ENCODE measurements around the gene HPCA.

The HPCA gene

GRCh38 chr1:32895325-32896215 lies 9.3 kb downstream of the HPCA start:
- H3K27ac ChIP-seq (ENCODE audit: low read depth, low read length), result no peak overlapping the region
- peaks cover 27 to 28% of the 10 kb centered on the region in 2 experiments for H3K36me3 ChIP-seq (ENCODE audit: control insufficient read depth in 1 of 2, insufficient read depth in 2 of 2, low read length in 2 of 2)
- no peak overlapping the region for H2BK12ac ChIP-seq (ENCODE audit: low read length)
- peaks cover 31 to 43% of the 10 kb centered on the region in 2 experiments for H3K4me1 ChIP-seq (ENCODE audit: control insufficient read depth in 1 of 2, insufficient read depth in 2 of 2, low read length in 2 of 2)
- no peak overlapping the region for H3K9ac ChIP-seq (ENCODE audit: low read length)
- no peak overlapping the region for H3K4me2 ChIP-seq (ENCODE audit: low read length)
- peaks cover 3% of the 10 kb centered on the region for H3K9me3 ChIP-seq (ENCODE audit: insufficient read depth, low read depth, low read length)
- H3K79me1 ChIP-seq (ENCODE audit: low read length), result peaks cover 12% of the 10 kb centered on the region
- no peak overlapping the region for H2BK5ac ChIP-seq (ENCODE audit: low read depth, low read length, poor library complexity)
- H4K8ac ChIP-seq (ENCODE audit: low read depth, low read length), result no peak overlapping the region
- H3K14ac ChIP-seq (ENCODE audit: low read length), result no peak overlapping the region
- DNase-seq, result no peak
- peaks cover 5% of the 10 kb centered on the region for H3K79me2 ChIP-seq (ENCODE audit: control insufficient read depth, insufficient read depth, low read length, poor library complexity)
- no peak overlapping the region for H2AFZ ChIP-seq (ENCODE audit: insufficient read depth, low read length, poor library complexity)
- H3K18ac ChIP-seq (ENCODE audit: low read length), result no peak overlapping the region
- H3K4me3 ChIP-seq (ENCODE audit: low read depth, low read length), result no peak overlapping the region
- no peak overlapping the region for H3K4ac ChIP-seq (ENCODE audit: low read depth, low read length)
- no peak overlapping the region for H4K91ac ChIP-seq (ENCODE audit: low read depth, low read length)
- no peaks in the 10 kb centered on the region for H3K27me3 ChIP-seq (ENCODE audit: insufficient read depth, low read length)
- H2AK5ac ChIP-seq (ENCODE audit: low read length), result no peak overlapping the region
- H2BK120ac ChIP-seq (ENCODE audit: insufficient read depth, low read length, poor library complexity), result no peak overlapping the region
- no peak overlapping the region for H3K23ac ChIP-seq (ENCODE audit: low read length)
- no peak overlapping the region for H4K12ac ChIP-seq (ENCODE audit: low read depth, low read length)
- whole genome bisulfite sequencing (ENCODE audit: extremely low coverage, insufficient coverage, insufficient read length), result no CpG with 5 or more reads among the region's 26 CpGs

GRCh38 chr1:32896451-32896850 lies 10.2 kb downstream of the HPCA start:
- Histone ChIP-seq H3K36me3 (ENCODE audit: control insufficient read depth in 1 of 2, insufficient read depth in 2 of 2, low read length in 2 of 2) (peaks cover 27 to 28% of the 10 kb centered on the region in 2 experiments), H2BK12ac (ENCODE audit: low read length) (peak overlapping the region; percentile 13), H3K18ac (ENCODE audit: low read length) (peak overlapping the region; percentile 26), H3K9ac (ENCODE audit: low read length) (no peak overlapping the region), H3K79me2 (ENCODE audit: control insufficient read depth, insufficient read depth, low read length, poor library complexity) (peaks cover 11% of the 10 kb centered on the region), H3K4me2 (ENCODE audit: low read length) (no peak overlapping the region), H2BK5ac (ENCODE audit: low read depth, low read length, poor library complexity) (no peak overlapping the region), H2BK120ac (ENCODE audit: insufficient read depth, low read length, poor library complexity) (no peak overlapping the region), H3K27me3 (ENCODE audit: insufficient read depth, low read length) (no peaks in the 10 kb centered on the region), H3K14ac (ENCODE audit: low read length) (no peak overlapping the region), H2AK5ac (ENCODE audit: low read length) (no peak overlapping the region), H3K79me1 (ENCODE audit: low read length) (peaks cover 19% of the 10 kb centered on the region), H4K12ac (ENCODE audit: low read depth, low read length) (no peak overlapping the region), H4K8ac (ENCODE audit: low read depth, low read length) (no peak overlapping the region), H3K23ac (ENCODE audit: low read length) (no peak overlapping the region), H4K91ac (ENCODE audit: low read depth, low read length) (no peak overlapping the region), H3K4me3 (ENCODE audit: low read depth, low read length) (no peak overlapping the region), H3K27ac (ENCODE audit: low read depth, low read length) (no peak overlapping the region), H2AFZ (ENCODE audit: insufficient read depth, low read length, poor library complexity) (no peak overlapping the region), H3K4ac (ENCODE audit: low read depth, low read length) (no peak overlapping the region), H3K4me1 (ENCODE audit: control insufficient read depth in 1 of 2, insufficient read depth in 2 of 2, low read length in 2 of 2) (peaks cover 34 to 47% of the 10 kb centered on the region in 2 experiments), H3K9me3 (ENCODE audit: insufficient read depth, low read depth, low read length) (peaks cover 3% of the 10 kb centered on the region)
- WGBS (ENCODE audit: extremely low coverage, insufficient coverage, insufficient read length), result no CpG with 5 or more reads among the region's 5 CpGs
- DNase-seq, result no peak

GRCh38 chr1:32897082-32898049 lies 11.1 kb downstream of the HPCA start:
- no peaks in the 10 kb centered on the region for H3K27me3 ChIP-seq (ENCODE audit: insufficient read depth, low read length)
- H3K23ac ChIP-seq (ENCODE audit: low read length), result no peak overlapping the region
- no peak for DNase-seq
- peaks cover 27 to 28% of the 10 kb centered on the region in 2 experiments for H3K36me3 ChIP-seq (ENCODE audit: control insufficient read depth in 1 of 2, insufficient read depth in 2 of 2, low read length in 2 of 2)
- no peak overlapping the region for H3K4me3 ChIP-seq (ENCODE audit: low read depth, low read length)
- H2AK5ac ChIP-seq (ENCODE audit: low read length), result no peak overlapping the region
- no peak overlapping the region for H3K9ac ChIP-seq (ENCODE audit: low read length)
- H3K9me3 ChIP-seq (ENCODE audit: insufficient read depth, low read depth, low read length), result peaks cover 3% of the 10 kb centered on the region
- no peak overlapping the region for H4K12ac ChIP-seq (ENCODE audit: low read depth, low read length)
- no peak overlapping the region for H3K4me2 ChIP-seq (ENCODE audit: low read length)
- H4K8ac ChIP-seq (ENCODE audit: low read depth, low read length), result no peak overlapping the region
- H3K4me1 ChIP-seq (ENCODE audit: control insufficient read depth in 1 of 2, insufficient read depth in 2 of 2, low read length in 2 of 2), result peaks cover 37 to 53% of the 10 kb centered on the region in 2 experiments
- peak overlapping the region; percentile 19 for H3K27ac ChIP-seq (ENCODE audit: low read depth, low read length)
- no peak overlapping the region for H2BK12ac ChIP-seq (ENCODE audit: low read length)
- H3K18ac ChIP-seq (ENCODE audit: low read length), result no peak overlapping the region
- H4K91ac ChIP-seq (ENCODE audit: low read depth, low read length), result no peak overlapping the region
- whole genome bisulfite sequencing (ENCODE audit: extremely low coverage, insufficient coverage, insufficient read length), result no CpG with 5 or more reads among the region's 11 CpGs
- no peak overlapping the region for H2AFZ ChIP-seq (ENCODE audit: insufficient read depth, low read length, poor library complexity)
- H3K4ac ChIP-seq (ENCODE audit: low read depth, low read length), result no peak overlapping the region
- no peak overlapping the region for H2BK5ac ChIP-seq (ENCODE audit: low read depth, low read length, poor library complexity)
- H3K14ac ChIP-seq (ENCODE audit: low read length), result no peak overlapping the region
- H2BK120ac ChIP-seq (ENCODE audit: insufficient read depth, low read length, poor library complexity), result no peak overlapping the region
- H3K79me2 ChIP-seq (ENCODE audit: control insufficient read depth, insufficient read depth, low read length, poor library complexity), result peaks cover 15% of the 10 kb centered on the region
- H3K79me1 ChIP-seq (ENCODE audit: low read length), result peaks cover 25% of the 10 kb centered on the region

GRCh38 chr1:32898056-32898455 lies 11.8 kb downstream of the HPCA start:
- no peak overlapping the region for H2BK5ac ChIP-seq (ENCODE audit: low read depth, low read length, poor library complexity)
- H4K91ac ChIP-seq (ENCODE audit: low read depth, low read length), result no peak overlapping the region
- H2AK5ac ChIP-seq (ENCODE audit: low read length), result no peak overlapping the region
- H3K18ac ChIP-seq (ENCODE audit: low read length), result no peak overlapping the region
- H3K4ac ChIP-seq (ENCODE audit: low read depth, low read length), result no peak overlapping the region
- H3K27me3 ChIP-seq (ENCODE audit: insufficient read depth, low read length), result no peaks in the 10 kb centered on the region
- H2BK12ac ChIP-seq (ENCODE audit: low read length), result no peak overlapping the region
- no peak overlapping the region for H2AFZ ChIP-seq (ENCODE audit: insufficient read depth, low read length, poor library complexity)
- H3K9ac ChIP-seq (ENCODE audit: low read length), result no peak overlapping the region
- peaks cover 27 to 28% of the 10 kb centered on the region in 2 experiments for H3K36me3 ChIP-seq (ENCODE audit: control insufficient read depth in 1 of 2, insufficient read depth in 2 of 2, low read length in 2 of 2)
- H3K9me3 ChIP-seq (ENCODE audit: insufficient read depth, low read depth, low read length), result peaks cover 3% of the 10 kb centered on the region
- H4K12ac ChIP-seq (ENCODE audit: low read depth, low read length), result no peak overlapping the region
- no peak overlapping the region for H3K4me3 ChIP-seq (ENCODE audit: low read depth, low read length)
- no peak overlapping the region for H3K14ac ChIP-seq (ENCODE audit: low read length)
- peaks cover 28% of the 10 kb centered on the region for H3K79me1 ChIP-seq (ENCODE audit: low read length)
- WGBS (ENCODE audit: extremely low coverage, insufficient coverage, insufficient read length), result no CpG with 5 or more reads among the region's 9 CpGs
- no peak overlapping the region for H3K27ac ChIP-seq (ENCODE audit: low read depth, low read length)
- peaks cover 36 to 54% of the 10 kb centered on the region in 2 experiments for H3K4me1 ChIP-seq (ENCODE audit: control insufficient read depth in 1 of 2, insufficient read depth in 2 of 2, low read length in 2 of 2)
- no peak overlapping the region for H4K8ac ChIP-seq (ENCODE audit: low read depth, low read length)
- no peak overlapping the region for H2BK120ac ChIP-seq (ENCODE audit: insufficient read depth, low read length, poor library complexity)
- DNase-seq, result no peak
- peaks cover 15% of the 10 kb centered on the region for H3K79me2 ChIP-seq (ENCODE audit: control insufficient read depth, insufficient read depth, low read length, poor library complexity)
- H3K4me2 ChIP-seq (ENCODE audit: low read length), result no peak overlapping the region
- no peak overlapping the region for H3K23ac ChIP-seq (ENCODE audit: low read length)
